GM19099 (cell line): ENCODE results near the gene RELT.

ENCODE experiments used
- POLR2A ChIP-seq: IDR thresholded peaks from 3 replicates; pipeline ENCODE4 v1.6.1; 2011; ENCODE audit warnings: low read depth; ENCODE audit not compliant: insufficient read length; ENCODE audit errors: extremely low read depth

The RELT gene

DNA sequence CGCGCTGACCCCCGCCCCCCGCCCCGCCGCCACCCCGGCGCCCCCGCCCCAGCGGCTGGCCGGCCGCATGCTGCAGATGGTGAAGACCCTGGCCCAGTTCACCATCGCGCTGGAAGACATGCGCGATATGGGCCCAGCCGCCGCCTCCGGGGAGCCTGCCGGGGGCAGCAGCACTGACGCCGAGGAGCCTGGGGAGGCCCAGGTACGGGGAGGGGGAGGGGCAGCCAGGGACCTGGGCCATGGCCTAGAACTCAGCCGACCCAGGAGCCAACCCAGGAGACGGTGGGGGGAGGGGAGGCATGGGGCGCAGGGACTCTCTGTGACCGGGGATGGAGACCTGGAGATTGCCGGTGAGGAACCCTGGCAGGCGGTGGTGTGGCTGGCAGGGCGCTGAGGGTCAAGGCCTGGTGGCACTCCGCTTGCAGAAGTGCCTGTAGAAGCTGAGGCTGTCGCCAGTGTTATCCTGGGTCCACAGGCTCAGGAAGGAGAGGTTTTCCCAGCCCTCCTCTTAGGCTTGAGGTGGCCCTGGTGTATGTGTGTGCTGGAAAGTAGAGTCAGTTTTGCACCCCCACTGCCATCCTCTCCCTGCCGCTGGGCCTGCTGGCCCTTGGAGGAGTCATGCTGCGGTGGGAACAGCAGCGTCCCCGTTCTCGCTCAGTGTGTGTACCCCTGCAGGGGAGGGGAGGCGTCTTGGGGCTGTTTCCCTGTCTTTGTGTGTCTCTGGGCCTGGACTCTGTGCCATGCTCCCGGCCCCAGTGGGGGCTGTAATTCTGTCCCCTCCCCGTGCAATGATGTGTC lies 32.9 kb upstream of the RELT start:
- no peak for TF ChIP-seq POLR2A

GRCh38 chr11:73344191-73344607 lies 32.0 kb upstream of the RELT start:
- TF ChIP-seq POLR2A: no peak

DNA sequence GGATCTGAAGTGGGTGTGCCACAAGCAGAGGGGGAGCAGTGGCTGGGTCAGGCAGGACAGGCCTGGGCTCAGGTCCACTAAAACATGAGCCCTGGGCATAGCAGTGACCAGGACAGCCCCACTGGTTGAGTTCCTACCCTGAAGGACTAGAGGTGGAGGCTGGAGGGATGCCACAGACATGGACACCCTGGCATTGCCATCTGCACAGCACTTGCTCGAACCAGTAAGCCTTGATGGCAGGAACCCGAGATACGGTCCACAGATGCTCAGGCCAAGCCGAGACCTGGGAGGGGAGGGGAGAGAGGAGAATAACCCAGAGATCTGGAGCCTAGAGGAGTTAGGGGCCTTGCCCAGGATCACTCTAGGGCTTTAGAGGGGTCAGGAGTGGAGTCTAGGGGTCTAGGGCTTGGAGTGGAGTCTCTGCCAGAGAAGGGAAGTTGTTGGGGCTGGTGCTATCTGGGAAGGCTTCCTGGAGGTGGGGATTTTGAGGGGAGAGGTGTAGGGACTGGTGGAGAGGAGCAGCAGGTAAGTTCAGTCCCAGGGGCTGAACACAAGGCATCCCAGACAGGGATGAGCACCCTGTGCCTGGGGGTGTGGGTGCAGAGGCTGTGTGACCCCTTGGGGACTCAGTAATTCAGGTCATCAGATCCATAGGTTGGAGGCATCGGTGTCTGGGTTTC lies 30.6 kb upstream of the RELT start:
- TF ChIP-seq POLR2A: no peak

GRCh38 chr11:73346186-73346935 lies 29.8 kb upstream of the RELT start:
- no peak for TF ChIP-seq POLR2A

- no peak for TF ChIP-seq POLR2A
These were observed 29.1 kb upstream of the RELT start for GRCh38 chr11:73347067-73347466.

DNA sequence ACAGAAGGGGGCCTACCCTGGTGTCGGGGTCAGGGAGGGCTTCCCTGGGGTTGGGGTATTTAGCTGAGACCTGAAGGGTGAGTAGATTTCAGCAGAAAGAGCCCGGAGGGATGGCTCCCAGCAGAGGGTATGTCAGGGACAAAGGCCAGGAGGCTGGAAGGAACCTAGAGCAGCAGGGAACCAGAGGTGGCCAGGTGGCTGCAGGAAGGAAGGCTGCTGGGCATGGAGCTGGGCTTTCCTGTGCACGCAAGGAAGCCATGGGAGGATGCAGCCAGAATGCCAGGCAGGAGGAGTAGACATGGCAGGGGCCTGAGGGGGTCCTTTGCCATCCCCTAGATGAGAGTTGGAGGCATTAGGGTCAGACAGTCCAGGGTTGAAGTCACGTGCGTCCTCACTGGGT lies 27.4 kb upstream of the RELT start:
- no peak for TF ChIP-seq POLR2A

- no peak for TF ChIP-seq POLR2A
These were observed 26.6 kb upstream of the RELT start for GRCh38 chr11:73349633-73350032.

DNA sequence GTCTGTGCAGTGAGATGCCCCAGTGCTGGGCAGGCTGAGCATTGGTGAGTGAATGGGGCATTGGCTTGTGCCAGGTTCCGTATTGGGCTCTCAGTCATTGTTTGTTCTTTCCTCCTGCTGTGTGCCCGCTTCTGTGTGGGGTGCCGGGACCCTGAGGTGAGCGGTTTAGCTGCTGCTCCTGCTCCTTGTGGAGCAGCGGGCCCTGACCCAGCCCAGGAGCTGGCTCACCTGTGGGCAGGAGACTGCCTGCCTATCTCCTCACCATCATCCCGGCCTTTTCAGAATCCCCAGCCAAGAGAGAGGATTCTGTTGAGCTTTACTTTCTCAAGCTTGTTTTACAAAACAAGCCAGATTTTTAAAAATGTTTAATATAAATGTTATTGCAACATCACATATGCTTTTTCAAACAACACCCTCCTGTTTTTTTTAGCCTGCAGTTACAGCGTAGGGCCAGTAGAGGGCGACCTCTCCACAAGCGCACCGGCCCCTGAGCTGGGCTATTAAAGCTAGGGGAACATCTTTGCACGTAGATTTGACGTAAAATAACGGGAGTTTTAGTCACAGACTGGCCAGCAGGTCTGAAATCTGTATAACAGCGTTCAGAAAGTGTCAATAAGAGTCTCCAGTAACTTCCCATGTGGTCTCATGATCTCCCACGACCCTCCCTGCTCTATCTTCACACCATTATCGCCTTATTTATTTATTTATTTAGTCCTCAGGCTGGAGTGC lies 25.1 kb upstream of the RELT start:
- TF ChIP-seq POLR2A: no peak

DNA sequence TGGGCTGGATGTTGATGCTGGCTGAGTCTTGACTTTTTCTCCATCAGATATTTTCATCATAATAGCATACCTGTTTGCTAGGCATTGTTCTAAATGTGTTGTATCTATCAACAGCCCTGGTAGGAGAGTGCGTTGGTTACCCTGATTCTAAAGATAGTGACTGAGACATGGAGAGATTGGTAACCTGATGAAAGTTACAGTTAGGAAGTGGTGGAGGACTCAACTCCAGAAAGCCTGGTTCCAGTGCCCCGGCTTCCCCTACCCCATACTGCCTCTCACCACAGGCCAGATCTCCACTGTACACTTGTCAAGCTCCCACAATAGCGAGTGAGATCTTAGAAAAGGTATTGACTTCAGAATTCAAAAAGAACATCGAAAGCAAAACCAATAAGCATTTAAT lies 22.8 kb upstream of the RELT start:
- no peak for TF ChIP-seq POLR2A

DNA sequence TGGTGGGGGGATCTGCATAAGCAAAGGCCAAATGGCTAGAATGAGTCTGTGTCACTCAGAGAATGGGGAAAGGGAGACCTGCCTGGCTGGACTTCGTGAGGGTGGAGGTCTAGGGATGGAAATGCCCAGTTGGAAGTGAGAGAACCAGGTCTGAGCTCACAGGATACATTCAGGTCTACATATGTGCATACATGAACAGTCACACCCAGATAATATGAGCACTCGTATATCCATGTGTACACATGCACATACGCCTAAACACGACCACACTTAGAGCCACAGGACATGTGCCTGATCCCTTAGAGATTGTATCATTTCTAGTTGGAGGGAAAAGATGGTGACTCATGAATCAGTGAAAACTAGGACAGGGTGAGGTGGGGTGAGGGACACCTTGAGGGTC lies 21.1 kb upstream of the RELT start:
- no peak for TF ChIP-seq POLR2A

- TF ChIP-seq POLR2A: no peak
These were observed 19.0 kb upstream of the RELT start for GRCh38 chr11:73356979-73357860.

DNA sequence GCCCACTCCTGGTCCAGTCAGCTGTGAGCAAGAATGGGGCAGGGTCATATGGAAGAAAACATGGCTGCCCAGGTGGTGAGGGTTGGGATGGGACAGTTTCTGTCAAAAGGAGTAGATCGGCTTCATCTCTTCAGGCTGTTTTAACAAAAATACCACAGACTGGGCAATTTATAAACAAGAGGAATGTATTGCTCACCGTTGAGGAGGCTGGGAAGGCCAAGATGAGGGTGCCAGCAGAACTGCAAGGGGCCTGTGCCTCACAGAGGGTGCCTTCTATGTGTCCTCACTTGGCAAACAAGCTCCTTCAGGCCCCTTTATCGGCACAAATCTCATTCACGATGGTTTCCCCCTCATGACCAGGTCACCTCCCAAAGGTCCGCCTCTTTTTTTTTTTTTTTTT lies 18.1 kb upstream of the RELT start:
- no peak for TF ChIP-seq POLR2A

DNA sequence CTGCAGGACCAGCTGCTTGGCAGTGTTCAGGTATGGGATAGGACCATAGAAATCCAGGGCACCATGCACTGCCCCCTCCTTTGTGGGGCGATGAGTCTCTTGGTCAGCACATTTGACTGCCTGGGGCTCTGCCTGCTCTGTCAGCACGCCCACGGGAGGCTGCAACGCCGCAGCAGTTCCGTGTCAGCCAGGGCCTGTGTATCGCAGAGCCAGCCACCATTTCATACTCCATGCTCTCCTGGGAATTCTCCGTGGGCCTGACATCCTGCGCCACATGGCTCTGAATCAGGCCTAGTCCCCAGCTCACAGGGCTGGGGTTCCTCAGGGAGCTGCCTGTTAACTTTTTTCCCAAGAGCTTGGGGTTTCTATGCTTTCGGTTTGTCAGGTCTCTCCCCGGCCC lies 16.9 kb upstream of the RELT start:
- no peak for TF ChIP-seq POLR2A
